HepG2 (cell line): Measurements from ENCODE around the gene C2CD4A. TPM values are rescaled to one million over a fixed set of nuclear protein-coding genes. Genes with fewer than 3 reads are reported as not detected.

Experiments
- ARHGAP35 ChIP-seq: sonication (generic); formaldehyde crosslinking; IDR thresholded peaks from 2 replicates; pipeline ENCODE4 v1.9.0; 2022; ENCODE audit warnings: mild to moderate bottlenecking, inconsistent platforms, moderate library complexity, missing genetic modification reagents, borderline replicate concordance
- ATF7-NPFF ChIP-seq: sonication (generic); formaldehyde crosslinking; IDR thresholded peaks from 2 replicates; pipeline ENCODE4 v1.8.1; 2023; ENCODE audit warnings: mild to moderate bottlenecking, low read depth, missing genetic modification reagents, moderate library complexity
- FOXP1 ChIP-seq, 2 experiments: fragments of 450-650 bp in 1 of 2; IDR thresholded peaks; 2 replicates each; pipeline ENCODE4 v1.6.1; 2017 to 2018; ENCODE audit warnings: antibody characterized with exemption in 1 of 2
- GATA4 ChIP-seq: sonication (generic); IDR thresholded peaks from 2 replicates; pipeline ENCODE4 v1.6.1; 2016; ENCODE audit warnings: antibody characterized with exemption, low read depth, borderline replicate concordance
- HNF4A ChIP-seq: sonication (generic); formaldehyde crosslinking; IDR thresholded peaks from 2 replicates; pipeline ENCODE4 v1.4.0; 2020; ENCODE audit warnings: missing genetic modification reagents
- HOXA3 ChIP-seq: sonication (generic); formaldehyde crosslinking; IDR thresholded peaks from 2 replicates; pipeline ENCODE4 v1.5.0; 2020; ENCODE audit warnings: missing genetic modification reagents
- MED8 ChIP-seq: sonication (generic); formaldehyde crosslinking; IDR thresholded peaks from 2 replicates; pipeline ENCODE4 v1.8.1; 2023; ENCODE audit warnings: mild to moderate bottlenecking, missing genetic modification reagents; ENCODE audit not compliant: insufficient replicate concordance
- MXI1 ChIP-seq: IDR thresholded peaks from 3 replicates; pipeline ENCODE4 v1.6.1; 2012; ENCODE audit warnings: low read depth, low read length, inconsistent platforms, borderline replicate concordance
- NFE2L2 ChIP-seq: fragments of 150-350 bp; IDR thresholded peaks from 2 replicates; pipeline ENCODE4 v1.6.1; 2014; ENCODE audit warnings: low read length
- RXRB ChIP-seq: IDR thresholded peaks from 2 replicates; pipeline ENCODE4 v1.6.1; 2016; ENCODE audit warnings: borderline replicate concordance, missing genetic modification reagents, missing compliant biosample characterization
- SUZ12 ChIP-seq: fragments of 150-350 bp; IDR thresholded peaks from 2 replicates; pipeline ENCODE4 v1.6.1; 2014; ENCODE audit warnings: low read depth, low read length
- TCF7 ChIP-seq: sonication (generic); IDR thresholded peaks from 2 replicates; pipeline ENCODE4 v1.6.1; 2016; ENCODE audit warnings: antibody characterized with exemption, low read depth
- ZMYM3 ChIP-seq: sonication (generic); formaldehyde crosslinking; IDR thresholded peaks from 2 replicates; pipeline ENCODE4 v1.5.1; 2020; ENCODE audit warnings: mild to moderate bottlenecking, missing genetic modification reagents
- ZNF138 ChIP-seq: sonication (generic); formaldehyde crosslinking; IDR thresholded peaks from 2 replicates; pipeline ENCODE4 v1.5.0; 2020; ENCODE audit warnings: mild to moderate bottlenecking, low read depth, missing genetic modification reagents
- ZNF207 ChIP-seq: fragments of 450-650 bp; IDR thresholded peaks from 2 replicates; pipeline ENCODE4 v1.6.1; 2016; ENCODE audit warnings: antibody characterized with exemption, borderline replicate concordance
- ZNF230 ChIP-seq: sonication (generic); formaldehyde crosslinking; IDR thresholded peaks from 2 replicates; pipeline ENCODE4 v1.4.0; 2020; ENCODE audit warnings: mild to moderate bottlenecking, missing genetic modification reagents
- ZNF496 ChIP-seq: sonication (generic); formaldehyde crosslinking; IDR thresholded peaks from 2 replicates; pipeline ENCODE4 v1.8.1; 2023; ENCODE audit warnings: mild to moderate bottlenecking, moderate library complexity, missing genetic modification reagents; ENCODE audit not compliant: insufficient replicate concordance
- ZNF644 ChIP-seq: IDR thresholded peaks from 2 replicates; pipeline ENCODE4 v1.6.1; 2016; ENCODE audit warnings: low read depth
- ZNF816 ChIP-seq: sonication (generic); formaldehyde crosslinking; IDR thresholded peaks from 2 replicates; pipeline ENCODE4 v1.8.0; 2022; ENCODE audit warnings: missing genetic modification reagents, mild to moderate bottlenecking, borderline replicate concordance
- polyA plus RNA-seq, 8 experiments: library from polyadenylated mRNA; depleted of rRNA in 3 of 8; stranded (reverse) in 7 of 8; unstranded in 1 of 8; fragments of >200 nt; fragmentation: Illumina TruSeq in 4 of 8; extraction: Trizol in 4 of 8; gene quantifications; 2 replicates each; pipeline versions ENCODE4 v1.2.1 to v1.2.3, GENCODE V29; 2011 to 2016; ENCODE audit warnings: low read depth in 4 of 8, missing spikeins in 1 of 8, mixed read lengths in 1 of 8; ENCODE audit not compliant: insufficient read depth in 1 of 8
- total RNA-seq, 5 experiments: library from RNA; depleted of rRNA; stranded (reverse); fragments of >200 nt; fragmentation: Illumina TruSeq; extraction: Trizol; gene quantifications; 2 replicates each; pipeline ENCODE4 v1.2.3, GENCODE V29; 2016; ENCODE audit warnings: low read depth in 1 of 5
- TF ChIP-seq, protein P1 (sequence below): sonication (generic); formaldehyde crosslinking; IDR thresholded peaks from 2 replicates; pipeline ENCODE4 v1.4.0; 2020; ENCODE audit warnings: missing genetic modification reagents
- TF ChIP-seq, protein P2 (sequence below): sonication (generic); formaldehyde crosslinking; IDR thresholded peaks from 2 replicates; pipeline ENCODE4 v1.4.0; 2020; ENCODE audit warnings: missing genetic modification reagents, borderline replicate concordance
- TF ChIP-seq, protein P3 (sequence below): sonication (generic); formaldehyde crosslinking; IDR thresholded peaks from 2 replicates; pipeline ENCODE4 v1.4.0; 2020; ENCODE audit warnings: missing genetic modification reagents, borderline replicate concordance

The C2CD4A gene
- total and polyA plus RNA-seq, 2 of the 13 experiments (the other 11 are each of a cell fraction or from before 2014, with no cell fraction given), result 0.20 TPM; not detected in 1

DNA sequence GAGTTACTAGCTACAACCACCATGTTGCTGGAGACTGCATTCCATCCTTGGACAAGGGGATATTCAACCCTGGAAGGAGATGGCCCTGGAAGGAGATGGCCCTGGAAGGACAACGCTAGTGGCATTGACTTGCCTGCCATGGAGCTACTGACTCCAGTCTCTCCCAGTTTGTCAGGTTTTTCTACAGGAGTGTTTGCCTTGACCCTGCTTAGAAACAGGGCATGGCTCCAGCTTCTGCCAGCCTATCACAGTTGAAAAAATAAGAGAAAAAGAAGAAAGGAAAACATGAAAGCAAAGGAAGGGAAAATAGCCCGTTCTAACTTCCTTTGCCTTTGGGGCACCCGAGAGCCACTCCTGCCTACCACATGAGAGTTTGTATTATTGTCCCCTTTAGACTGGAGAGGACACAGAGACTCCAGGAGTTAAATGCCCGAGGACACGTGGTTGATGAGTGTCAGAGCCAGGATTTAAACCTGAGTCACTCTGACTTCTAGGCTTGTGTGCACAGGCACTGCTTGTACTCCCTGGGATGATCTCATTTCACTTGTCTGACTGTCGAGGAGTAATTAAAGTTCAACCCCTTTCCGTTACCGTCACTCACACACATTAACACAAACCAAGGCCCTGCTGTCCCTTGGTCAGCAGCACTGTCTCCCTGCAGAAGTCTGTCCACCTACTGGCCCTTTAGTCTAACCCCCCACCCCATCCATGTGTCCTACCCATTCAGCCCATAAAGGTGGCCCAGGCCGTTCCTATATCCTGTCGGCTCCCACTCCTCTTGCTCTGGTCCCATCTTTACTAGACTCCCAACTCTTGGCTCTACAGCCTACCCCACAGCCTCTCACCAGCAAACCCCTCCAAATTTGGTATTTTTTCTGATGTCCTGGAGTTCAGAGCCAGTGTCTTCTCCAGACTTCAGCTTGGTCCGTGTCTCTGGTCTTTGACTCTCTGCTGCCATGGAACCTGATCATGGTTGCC, 46.1 kb downstream of the C2CD4A start (continued):
- TF ChIP-seq ZNF496, result no peak
- no peak for TF ChIP-seq ZNF138
- TF ChIP-seq ZNF644 (CRISPR knock-in tag), result 0 out of 2 replicates have a peak, but pooled peaks have one; percentile 14
- TF ChIP-seq NFE2L2, result peak; percentile 85
- no peak for TF ChIP-seq MED8
- no peak for TF ChIP-seq SUZ12
- no peak for TF ChIP-seq FOXP1 (IDR thresholded peaks at IDR 0.05)
- TF ChIP-seq FOXP1 (CRISPR knock-in tag; IDR thresholded peaks at IDR 0.05), result no peak
- TF ChIP-seq, protein P1, sequence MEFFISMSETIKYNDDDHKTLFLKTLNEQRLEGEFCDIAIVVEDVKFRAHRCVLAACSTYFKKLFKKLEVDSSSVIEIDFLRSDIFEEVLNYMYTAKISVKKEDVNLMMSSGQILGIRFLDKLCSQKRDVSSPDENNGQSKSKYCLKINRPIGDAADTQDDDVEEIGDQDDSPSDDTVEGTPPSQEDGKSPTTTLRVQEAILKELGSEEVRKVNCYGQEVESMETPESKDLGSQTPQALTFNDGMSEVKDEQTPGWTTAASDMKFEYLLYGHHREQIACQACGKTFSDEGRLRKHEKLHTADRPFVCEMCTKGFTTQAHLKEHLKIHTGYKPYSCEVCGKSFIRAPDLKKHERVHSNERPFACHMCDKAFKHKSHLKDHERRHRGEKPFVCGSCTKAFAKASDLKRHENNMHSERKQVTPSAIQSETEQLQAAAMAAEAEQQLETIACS (CRISPR knock-in tag), result no peak
- no peak for TF ChIP-seq ZNF207
- TF ChIP-seq ATF7-NPFF (CRISPR knock-in tag), result no peak
- 0 out of 3 replicates have a peak, but pooled peaks have one; percentile 62 for TF ChIP-seq MXI1
- TF ChIP-seq GATA4, result no peak
- no peak for TF ChIP-seq ZNF230 (CRISPR knock-in tag)
- TF ChIP-seq ZMYM3 (CRISPR knock-in tag), result no peak
- no peak for TF ChIP-seq HOXA3 (CRISPR knock-in tag)
- TF ChIP-seq TCF7, result no peak
- no peak for TF ChIP-seq ARHGAP35 (CRISPR knock-in tag)
- TF ChIP-seq, protein P2, sequence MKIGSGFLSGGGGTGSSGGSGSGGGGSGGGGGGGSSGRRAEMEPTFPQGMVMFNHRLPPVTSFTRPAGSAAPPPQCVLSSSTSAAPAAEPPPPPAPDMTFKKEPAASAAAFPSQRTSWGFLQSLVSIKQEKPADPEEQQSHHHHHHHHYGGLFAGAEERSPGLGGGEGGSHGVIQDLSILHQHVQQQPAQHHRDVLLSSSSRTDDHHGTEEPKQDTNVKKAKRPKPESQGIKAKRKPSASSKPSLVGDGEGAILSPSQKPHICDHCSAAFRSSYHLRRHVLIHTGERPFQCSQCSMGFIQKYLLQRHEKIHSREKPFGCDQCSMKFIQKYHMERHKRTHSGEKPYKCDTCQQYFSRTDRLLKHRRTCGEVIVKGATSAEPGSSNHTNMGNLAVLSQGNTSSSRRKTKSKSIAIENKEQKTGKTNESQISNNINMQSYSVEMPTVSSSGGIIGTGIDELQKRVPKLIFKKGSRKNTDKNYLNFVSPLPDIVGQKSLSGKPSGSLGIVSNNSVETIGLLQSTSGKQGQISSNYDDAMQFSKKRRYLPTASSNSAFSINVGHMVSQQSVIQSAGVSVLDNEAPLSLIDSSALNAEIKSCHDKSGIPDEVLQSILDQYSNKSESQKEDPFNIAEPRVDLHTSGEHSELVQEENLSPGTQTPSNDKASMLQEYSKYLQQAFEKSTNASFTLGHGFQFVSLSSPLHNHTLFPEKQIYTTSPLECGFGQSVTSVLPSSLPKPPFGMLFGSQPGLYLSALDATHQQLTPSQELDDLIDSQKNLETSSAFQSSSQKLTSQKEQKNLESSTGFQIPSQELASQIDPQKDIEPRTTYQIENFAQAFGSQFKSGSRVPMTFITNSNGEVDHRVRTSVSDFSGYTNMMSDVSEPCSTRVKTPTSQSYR, result no peak
- TF ChIP-seq HNF4A (CRISPR knock-in tag), result no peak
- 0 out of 2 replicates have a peak, but pooled peaks have one; percentile 38 for TF ChIP-seq RXRB
- no peak for TF ChIP-seq ZNF816
- TF ChIP-seq, protein P3, sequence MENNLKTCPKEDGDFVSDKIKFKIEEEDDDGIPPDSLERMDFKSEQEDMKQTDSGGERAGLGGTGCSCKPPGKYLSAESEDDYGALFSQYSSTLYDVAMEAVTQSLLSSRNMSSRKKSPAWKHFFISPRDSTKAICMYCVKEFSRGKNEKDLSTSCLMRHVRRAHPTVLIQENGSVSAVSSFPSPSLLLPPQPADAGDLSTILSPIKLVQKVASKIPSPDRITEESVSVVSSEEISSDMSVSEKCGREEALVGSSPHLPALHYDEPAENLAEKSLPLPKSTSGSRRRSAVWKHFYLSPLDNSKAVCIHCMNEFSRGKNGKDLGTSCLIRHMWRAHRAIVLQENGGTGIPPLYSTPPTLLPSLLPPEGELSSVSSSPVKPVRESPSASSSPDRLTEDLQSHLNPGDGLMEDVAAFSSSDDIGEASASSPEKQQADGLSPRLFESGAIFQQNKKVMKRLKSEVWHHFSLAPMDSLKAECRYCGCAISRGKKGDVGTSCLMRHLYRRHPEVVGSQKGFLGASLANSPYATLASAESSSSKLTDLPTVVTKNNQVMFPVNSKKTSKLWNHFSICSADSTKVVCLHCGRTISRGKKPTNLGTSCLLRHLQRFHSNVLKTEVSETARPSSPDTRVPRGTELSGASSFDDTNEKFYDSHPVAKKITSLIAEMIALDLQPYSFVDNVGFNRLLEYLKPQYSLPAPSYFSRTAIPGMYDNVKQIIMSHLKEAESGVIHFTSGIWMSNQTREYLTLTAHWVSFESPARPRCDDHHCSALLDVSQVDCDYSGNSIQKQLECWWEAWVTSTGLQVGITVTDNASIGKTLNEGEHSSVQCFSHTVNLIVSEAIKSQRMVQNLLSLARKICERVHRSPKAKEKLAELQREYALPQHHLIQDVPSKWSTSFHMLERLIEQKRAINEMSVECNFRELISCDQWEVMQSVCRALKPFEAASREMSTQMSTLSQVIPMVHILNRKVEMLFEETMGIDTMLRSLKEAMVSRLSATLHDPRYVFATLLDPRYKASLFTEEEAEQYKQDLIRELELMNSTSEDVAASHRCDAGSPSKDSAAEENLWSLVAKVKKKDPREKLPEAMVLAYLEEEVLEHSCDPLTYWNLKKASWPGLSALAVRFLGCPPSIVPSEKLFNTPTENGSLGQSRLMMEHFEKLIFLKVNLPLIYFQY, result no peak
